Smooth muscle cell of the umbilical artery (primary cell): ENCODE data around the gene MIXL1. TPM values are rescaled to one million over a fixed set of nuclear protein-coding genes. Genes with fewer than 3 reads are reported as not detected.

Experiments
- total RNA-seq: library from RNA; depleted of rRNA; stranded (reverse); fragments of >200 nt; gene quantifications from 2 replicates; pipeline ENCODE4 v1.2.3, GENCODE V29; 2014

The MIXL1 gene
- total RNA-seq: not detected in 2 replicates

GRCh38 chr1:226223157-226223785 is at the start of gene MIXL1:
Gene MIXL1, plus strand, starts transcription at chr1:226223664. Its CDS starts 18 bp downstream, at chr1:226223682.

GRCh38 chr1:226186124-226187018 is 37.1 kb upstream of the MIXL1 start, which contains the start of gene ACBD3:
Gene ACBD3, minus strand, starts transcription at chr1:226186741. Its CDS starts 66 bp downstream, at chr1:226186675.

Other genes with a start within 250 kb of the MIXL1 start
- 26.7 TPM in 2 replicates for gene SDE2, start 224.3 kb upstream of the MIXL1 start, total RNA-seq
- gene H3-3A, start 160.9 kb upstream of the MIXL1 start, total RNA-seq: 112 and 136 TPM in 2 replicates
- 90.9 and 108 TPM in 2 replicates for gene ACBD3, start 36.9 kb upstream of the MIXL1 start, total RNA-seq
- 1.8 and 5.0 TPM in 2 replicates for gene LIN9, start 85.5 kb downstream of the MIXL1 start, total RNA-seq
- gene PARP1, start 184.4 kb downstream of the MIXL1 start, total RNA-seq: 51.7 and 109 TPM in 2 replicates